ENCODE measurements around the gene RDH5. TPM values are rescaled to one million over a fixed set of nuclear protein-coding genes. Genes with fewer than 3 reads are reported as not detected.

RDH5 gene
- total and polyA plus RNA-seq, 2 of the 13 experiments (the other 11 are each of a cell fraction or from before 2014, with no cell fraction given): 2.6 to 5.7 TPM

GRCh38 chr12:55720894-55721444, 776 bp downstream of the RDH5 start (continued):
- TF ChIP-seq ARID5B (CRISPR knock-in tag; IDR thresholded peaks at IDR 0.05): no peak
- TF ChIP-seq ZC3H4 (CRISPR knock-in tag; IDR thresholded peaks at IDR 0.05; ENCODE audit: borderline replicate concordance): no peak
- no peak for TF ChIP-seq ARNT2 (CRISPR knock-in tag; IDR thresholded peaks at IDR 0.05; ENCODE audit: low read depth)
- no peak for TF ChIP-seq JUNB (CRISPR knock-in tag; IDR thresholded peaks at IDR 0.05; ENCODE audit: borderline replicate concordance)
- TF ChIP-seq HDAC2 (CRISPR knock-in tag; IDR thresholded peaks at IDR 0.05): no peak
- TF ChIP-seq MAZ (IDR thresholded peaks at IDR 0.05; ENCODE audit: borderline replicate concordance, low read depth, low read length): no peak
- TF ChIP-seq MAZ (CRISPR knock-in tag; IDR thresholded peaks at IDR 0.05; ENCODE audit: low read depth): no peak
- no peak for TF ChIP-seq DRAP1 (CRISPR knock-in tag; IDR thresholded peaks at IDR 0.05)
- TF ChIP-seq ZNF572 (CRISPR knock-in tag; IDR thresholded peaks at IDR 0.05): no peak
- no peak for TF ChIP-seq ZFP90 (CRISPR knock-in tag; IDR thresholded peaks at IDR 0.05; ENCODE audit: borderline replicate concordance)
- 0 out of 2 replicates have a peak, but pooled peaks have one; percentile 11 for TF ChIP-seq MED1 (CRISPR knock-in tag; IDR thresholded peaks at IDR 0.05)
- TF ChIP-seq ZNF75D (CRISPR knock-in tag; IDR thresholded peaks at IDR 0.05; ENCODE audit: borderline replicate concordance): no peak
- TF ChIP-seq ZNF550 (CRISPR knock-in tag; IDR thresholded peaks at IDR 0.05; ENCODE audit: borderline replicate concordance): no peak
- 0 out of 2 replicates have a peak, but pooled peaks have one; percentile 63 for TF ChIP-seq ZBTB46 (CRISPR knock-in tag; IDR thresholded peaks at IDR 0.05; ENCODE audit: borderline replicate concordance)
- peak; percentile 69 for TF ChIP-seq TEAD3 (CRISPR knock-in tag; optimal IDR thresholded peaks at IDR 0.05; ENCODE audit: borderline replicate concordance)
- TF ChIP-seq CEBPZ (IDR thresholded peaks at IDR 0.05; ENCODE audit: low read length): no peak
- TF ChIP-seq BATF2 (CRISPR knock-in tag; IDR thresholded peaks at IDR 0.05): no peak
- TF ChIP-seq ZNF816 (CRISPR knock-in tag; IDR thresholded peaks at IDR 0.05; ENCODE audit: borderline replicate concordance): no peak
- no peak for TF ChIP-seq MIER2 (CRISPR knock-in tag; IDR thresholded peaks at IDR 0.05)
